ENCODE results near the gene BRINP1. TPM values are rescaled to one million over a fixed set of nuclear protein-coding genes. Genes with fewer than 3 reads are reported as not detected.
A peak's percentile ranks its signal among the peaks of the same experiment; 100 is the strongest.

BRINP1 gene
- total RNA-seq, 1 donor from 2014 or later = 0.66 TPM

GRCh38 chr9:119337573-119337972 is 31.7 kb downstream of the BRINP1 start:
- H3K4me3 ChIP-seq = no peak overlapping the region
- DNase-seq = no peak
- TF ChIP-seq CTCF (IDR thresholded peaks at IDR 0.05; ENCODE audit: borderline replicate concordance) = no peak
- H3K27me3 ChIP-seq (ENCODE audit: low read depth) = no peaks in the 10 kb centered on the region
- no peaks in the 10 kb centered on the region for H3K9me3 ChIP-seq (replicated peaks)
- no peak overlapping the region for H3K27ac ChIP-seq (replicated peaks)
- peaks cover 10% of the 10 kb centered on the region for H3K4me1 ChIP-seq
- intact Hi-C loops (cut with micrococcal nuclease) = no loop called here
- no peaks in the 10 kb centered on the region for H3K36me3 ChIP-seq

- peaks cover 6% of the 10 kb centered on the region for H3K9me3 ChIP-seq (replicated peaks)
- no peaks in the 10 kb centered on the region for H3K36me3 ChIP-seq
- intact Hi-C loops (cut with micrococcal nuclease) = no loop called here
- no peaks in the 10 kb centered on the region for H3K27me3 ChIP-seq (ENCODE audit: low read depth)
- no peak for TF ChIP-seq CTCF (IDR thresholded peaks at IDR 0.05; ENCODE audit: borderline replicate concordance)
- no peak overlapping the region for H3K4me3 ChIP-seq
- H3K27ac ChIP-seq (replicated peaks) = no peak overlapping the region
- no peak for DNase-seq
- peaks cover 10% of the 10 kb centered on the region for H3K4me1 ChIP-seq
Observed at GRCh38 chr9:119334745-119335144, 34.5 kb downstream of the BRINP1 start.

DNA sequence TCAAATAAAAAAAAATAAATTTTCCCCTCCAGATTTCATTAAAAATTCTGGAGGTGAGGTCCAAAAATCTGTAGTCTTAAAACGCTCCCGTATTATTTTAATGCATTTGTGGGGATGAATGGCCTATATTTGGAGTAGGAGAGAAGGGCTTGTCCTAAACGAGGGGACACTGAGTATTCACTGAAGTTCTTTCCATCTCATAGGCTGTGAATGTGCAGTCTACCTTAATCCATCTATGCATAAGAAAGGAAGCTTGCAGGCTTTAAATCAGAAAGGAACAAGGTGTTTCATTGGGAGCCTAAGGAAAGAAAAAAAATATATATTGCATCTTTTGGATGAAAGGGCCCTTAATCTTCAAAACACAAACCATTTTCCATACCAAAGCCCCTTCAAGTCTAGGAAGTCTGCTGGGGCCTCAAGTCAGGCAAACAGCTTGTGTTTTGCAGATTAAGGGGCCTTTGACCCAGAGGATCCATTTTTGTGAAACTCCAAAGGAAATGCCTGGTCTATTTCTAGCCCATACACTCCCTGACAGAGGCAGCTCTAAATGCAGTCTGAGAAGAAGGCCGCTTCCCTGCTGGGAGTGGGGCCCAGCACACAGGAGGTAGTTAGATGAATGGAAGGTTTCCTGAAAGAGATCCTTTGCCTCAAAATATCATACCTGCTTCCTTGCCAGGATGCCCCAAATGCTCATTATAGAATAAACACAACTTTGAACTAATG is 35.6 kb downstream of the BRINP1 start:
- TF ChIP-seq CTCF (IDR thresholded peaks at IDR 0.05; ENCODE audit: borderline replicate concordance) = no peak
- Histone ChIP-seq H3K27ac (replicated peaks) (no peak overlapping the region), H3K4me1 (peaks cover 10% of the 10 kb centered on the region), H3K27me3 (ENCODE audit: low read depth) (no peaks in the 10 kb centered on the region), H3K9me3 (replicated peaks) (peaks cover 17% of the 10 kb centered on the region), H3K36me3 (no peaks in the 10 kb centered on the region), H3K4me3 (no peak overlapping the region)
- DNase-seq = no peak
- intact Hi-C loops (cut with micrococcal nuclease) = no loop called here

GRCh38 chr9:119332522-119332921 is 36.7 kb downstream of the BRINP1 start:
- H3K4me3 ChIP-seq = no peak overlapping the region
- H3K27ac ChIP-seq (replicated peaks) = no peak overlapping the region
- TF ChIP-seq CTCF (IDR thresholded peaks at IDR 0.05; ENCODE audit: borderline replicate concordance) = no peak
- no peaks in the 10 kb centered on the region for H3K36me3 ChIP-seq
- peaks cover 19% of the 10 kb centered on the region for H3K9me3 ChIP-seq (replicated peaks)
- no peaks in the 10 kb centered on the region for H3K27me3 ChIP-seq (ENCODE audit: low read depth)
- intact Hi-C loops (cut with micrococcal nuclease) = no loop called here
- H3K4me1 ChIP-seq = peaks cover 10% of the 10 kb centered on the region
- no peak for DNase-seq

GRCh38 chr9:119322184-119322583 is 47.1 kb downstream of the BRINP1 start:
- Histone ChIP-seq H3K27ac (replicated peaks) (peak overlapping the region; percentile 41), H3K9me3 (replicated peaks) (no peaks in the 10 kb centered on the region), H3K4me3 (no peak overlapping the region), H3K36me3 (no peaks in the 10 kb centered on the region), H3K27me3 (ENCODE audit: low read depth) (no peaks in the 10 kb centered on the region), H3K4me1 (peaks cover 8% of the 10 kb centered on the region)
- no peak for TF ChIP-seq CTCF (IDR thresholded peaks at IDR 0.05; ENCODE audit: borderline replicate concordance)
- intact Hi-C loops (cut with micrococcal nuclease) = no loop called here
- peak; percentile 29 for DNase-seq
